Measurements from ENCODE around the gene ATP6V0D1. TPM values are rescaled to one million over a fixed set of nuclear protein-coding genes. Genes with fewer than 3 reads are reported as not detected.

Gene ATP6V0D1
- total RNA-seq, 1 donor from 2014 or later: 74.5 TPM

GRCh38 chr16:67446968-67447507 lies 33.9 kb downstream of the ATP6V0D1 start:
- POLR2A ChIA-PET: no interaction called here
- CTCF ChIA-PET: interaction anchor here (0.6 to 3.5 kb wide), 7 partner anchors 12 to 468 kb away, joined by 3 to 28 read pairs (median 3); no protein-coding TSS in a partner anchor
- Mint-ChIP-seq H3K4me3 (no peak overlapping the region), H3K9me3 (no peaks in the 10 kb centered on the region), H3K27me3 (no peaks in the 10 kb centered on the region), H3K4me1 (no peaks in the 10 kb centered on the region), H3K36me3 (ENCODE audit: low read depth) (peaks cover 65% of the 10 kb centered on the region), H3K27ac (no peak overlapping the region)
- no peak for TF ChIP-seq CTCF (IDR thresholded peaks at IDR 0.05)
- ATAC-seq (ENCODE audit: low read depth) (no peak), DNase-seq (no peak)
- intact Hi-C loops (cut with micrococcal nuclease): loop anchor here (1.0 to 5.0 kb wide), 3 partner anchors 19 to 470 kb away; no protein-coding TSS in a partner anchor

GRCh38 chr16:67445913-67446907 lies 34.7 kb downstream of the ATP6V0D1 start:
- TF ChIP-seq CTCF (IDR thresholded peaks at IDR 0.05): no peak
- Mint-ChIP-seq H3K27me3 (no peaks in the 10 kb centered on the region), H3K9me3 (no peaks in the 10 kb centered on the region), H3K4me3 (no peak overlapping the region), H3K36me3 (ENCODE audit: low read depth) (peaks cover 65% of the 10 kb centered on the region), H3K4me1 (no peaks in the 10 kb centered on the region), H3K27ac (no peak overlapping the region)
- ATAC-seq (ENCODE audit: low read depth) (no peak), DNase-seq (no peak)
- ChIA-PET CTCF (interaction anchor here (1.2 to 3.5 kb wide), 3 partner anchors 12 to 56 kb away, joined by 3 to 28 read pairs (median 3); no protein-coding TSS in a partner anchor), POLR2A (no interaction called here)
- intact Hi-C loops (cut with micrococcal nuclease): loop anchor here (5.0 kb wide), 2 partner anchors 74 to 469 kb away; no protein-coding TSS in a partner anchor

- Mint-ChIP-seq H3K9me3 (no peaks in the 10 kb centered on the region), H3K4me3 (no peak overlapping the region), H3K27ac (no peak overlapping the region), H3K27me3 (no peaks in the 10 kb centered on the region), H3K4me1 (no peaks in the 10 kb centered on the region), H3K36me3 (ENCODE audit: low read depth) (peaks cover 63% of the 10 kb centered on the region)
- DNase-seq (no peak), ATAC-seq (ENCODE audit: low read depth) (no peak)
- ChIA-PET POLR2A (no interaction called here), CTCF (interaction anchor here (1.3 to 3.5 kb wide), 2 partner anchors 13 to 17 kb away, joined by 3 to 28 read pairs; no protein-coding TSS in a partner anchor)
- TF ChIP-seq CTCF (IDR thresholded peaks at IDR 0.05): no peak
- intact Hi-C loops (cut with micrococcal nuclease): loop anchor here (5.0 kb wide), 2 partner anchors 73 to 468 kb away; no protein-coding TSS in a partner anchor
Measured at GRCh38 chr16:67445441-67445912, 35.5 kb downstream of the ATP6V0D1 start.

GRCh38 chr16:67445126-67445426 lies 35.9 kb downstream of the ATP6V0D1 start:
- no peak for ATAC-seq (ENCODE audit: low read depth)
- no peak overlapping the region for H3K27ac Mint-ChIP-seq
- intact Hi-C loops (cut with micrococcal nuclease): loop anchor here (5.0 kb wide), 2 partner anchors 73 to 468 kb away; no protein-coding TSS in a partner anchor

More at GRCh38 chr16:67445126-67445426, 35.9 kb downstream of the ATP6V0D1 start:
- Mint-ChIP-seq H3K4me1 (no peaks in the 10 kb centered on the region), H3K9me3 (no peaks in the 10 kb centered on the region), H3K36me3 (ENCODE audit: low read depth) (peaks cover 63% of the 10 kb centered on the region), H3K27me3 (no peaks in the 10 kb centered on the region), H3K4me3 (no peak overlapping the region)
- POLR2A ChIA-PET: no interaction called here
- CTCF ChIA-PET: interaction anchor here (3.5 kb wide), 1 partner anchor 17 kb away, joined by 28 read pairs; no protein-coding TSS in a partner anchor
- no peak for TF ChIP-seq CTCF (IDR thresholded peaks at IDR 0.05)
- no peak for DNase-seq
